Nephron progenitor cell (in vitro differentiated cells): ENCODE measurements around the gene ISG20L2.

Source experiments
- DNase-seq: peaks from one replicate; pipeline ENCODE4 v3.0.0; 2021
- H3K27ac Mint-ChIP-seq: 2 replicates; pipeline ENCODE4 v1.8.0; 2021; ENCODE audit warnings: mild to moderate bottlenecking, moderate library complexity, mixed read lengths
- H3K27me3 Mint-ChIP-seq: 2 replicates; pipeline ENCODE4 v1.8.0; 2021; ENCODE audit warnings: mild to moderate bottlenecking, low read depth, mixed read lengths; ENCODE audit not compliant: poor library complexity
- H3K36me3 Mint-ChIP-seq: 2 replicates; pipeline ENCODE4 v1.8.0; 2021; ENCODE audit warnings: low read depth, mixed read lengths
- H3K4me1 Mint-ChIP-seq: 2 replicates; pipeline ENCODE4 v1.8.0; 2021; ENCODE audit warnings: mixed read lengths
- H3K4me3 Mint-ChIP-seq: 2 replicates; pipeline ENCODE4 v1.8.0; 2021; ENCODE audit warnings: mild to moderate bottlenecking, moderate library complexity, mixed read lengths
- H3K9me3 Mint-ChIP-seq: 2 replicates; pipeline ENCODE4 v1.8.0; 2021; ENCODE audit warnings: mild to moderate bottlenecking, moderate library complexity, mixed read lengths
- TF ChIP-seq, protein P1 (sequence below): fragments of 200-600 bp; sonication (generic); IDR thresholded peaks from 2 replicates; pipeline ENCODE4 v1.5.0; 2021; ENCODE audit warnings: antibody characterized with exemption

Gene ISG20L2

DNA sequence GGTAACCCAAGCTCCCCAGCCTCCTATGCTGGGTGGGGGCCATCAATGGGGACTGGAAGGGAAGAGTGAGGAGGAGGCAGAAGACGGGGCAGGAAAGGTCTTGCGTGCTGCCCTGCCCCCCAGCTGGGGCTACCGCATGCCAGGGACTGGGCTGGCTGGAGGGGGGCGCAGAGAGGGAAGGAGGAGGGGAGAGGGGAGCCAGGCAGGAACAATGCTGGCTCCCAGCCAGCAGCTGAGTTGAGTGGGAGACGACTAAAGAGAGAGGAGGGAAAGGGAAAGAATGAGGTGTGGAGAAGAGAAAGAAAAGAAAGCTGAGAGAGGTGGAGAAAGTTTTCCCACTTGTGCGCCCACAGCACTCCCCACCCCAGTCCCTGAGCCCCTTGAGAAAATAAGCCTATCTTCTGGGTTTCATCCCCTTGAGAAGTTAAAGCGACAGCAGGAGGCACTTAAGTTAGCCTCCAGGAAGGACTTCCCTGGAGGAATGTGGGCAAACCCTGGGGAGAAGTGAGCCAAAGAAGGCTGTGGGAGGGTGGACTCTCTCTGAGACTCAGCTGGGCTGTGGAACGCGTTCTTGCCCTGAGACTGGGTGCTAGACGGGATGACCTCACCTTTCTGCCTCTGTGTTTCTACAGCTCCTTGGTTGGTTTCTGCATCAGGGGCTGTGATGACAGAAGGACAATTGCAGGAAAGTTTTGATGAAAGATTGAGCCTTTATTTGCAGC lies 38.5 kb downstream of the ISG20L2 start:
- Mint-ChIP-seq H3K27me3 (peaks cover under 1% of the 10 kb centered on the region), H3K4me3 (peak overlapping the region; percentile 82), H3K36me3 (no peaks in the 10 kb centered on the region), H3K9me3 (no peaks in the 10 kb centered on the region), H3K4me1 (peaks cover 65% of the 10 kb centered on the region), H3K27ac (peak overlapping the region; percentile 91)
- peak; percentile 48 for DNase-seq
- TF ChIP-seq, protein P1, sequence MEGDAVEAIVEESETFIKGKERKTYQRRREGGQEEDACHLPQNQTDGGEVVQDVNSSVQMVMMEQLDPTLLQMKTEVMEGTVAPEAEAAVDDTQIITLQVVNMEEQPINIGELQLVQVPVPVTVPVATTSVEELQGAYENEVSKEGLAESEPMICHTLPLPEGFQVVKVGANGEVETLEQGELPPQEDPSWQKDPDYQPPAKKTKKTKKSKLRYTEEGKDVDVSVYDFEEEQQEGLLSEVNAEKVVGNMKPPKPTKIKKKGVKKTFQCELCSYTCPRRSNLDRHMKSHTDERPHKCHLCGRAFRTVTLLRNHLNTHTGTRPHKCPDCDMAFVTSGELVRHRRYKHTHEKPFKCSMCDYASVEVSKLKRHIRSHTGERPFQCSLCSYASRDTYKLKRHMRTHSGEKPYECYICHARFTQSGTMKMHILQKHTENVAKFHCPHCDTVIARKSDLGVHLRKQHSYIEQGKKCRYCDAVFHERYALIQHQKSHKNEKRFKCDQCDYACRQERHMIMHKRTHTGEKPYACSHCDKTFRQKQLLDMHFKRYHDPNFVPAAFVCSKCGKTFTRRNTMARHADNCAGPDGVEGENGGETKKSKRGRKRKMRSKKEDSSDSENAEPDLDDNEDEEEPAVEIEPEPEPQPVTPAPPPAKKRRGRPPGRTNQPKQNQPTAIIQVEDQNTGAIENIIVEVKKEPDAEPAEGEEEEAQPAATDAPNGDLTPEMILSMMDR, result no peak

DNA sequence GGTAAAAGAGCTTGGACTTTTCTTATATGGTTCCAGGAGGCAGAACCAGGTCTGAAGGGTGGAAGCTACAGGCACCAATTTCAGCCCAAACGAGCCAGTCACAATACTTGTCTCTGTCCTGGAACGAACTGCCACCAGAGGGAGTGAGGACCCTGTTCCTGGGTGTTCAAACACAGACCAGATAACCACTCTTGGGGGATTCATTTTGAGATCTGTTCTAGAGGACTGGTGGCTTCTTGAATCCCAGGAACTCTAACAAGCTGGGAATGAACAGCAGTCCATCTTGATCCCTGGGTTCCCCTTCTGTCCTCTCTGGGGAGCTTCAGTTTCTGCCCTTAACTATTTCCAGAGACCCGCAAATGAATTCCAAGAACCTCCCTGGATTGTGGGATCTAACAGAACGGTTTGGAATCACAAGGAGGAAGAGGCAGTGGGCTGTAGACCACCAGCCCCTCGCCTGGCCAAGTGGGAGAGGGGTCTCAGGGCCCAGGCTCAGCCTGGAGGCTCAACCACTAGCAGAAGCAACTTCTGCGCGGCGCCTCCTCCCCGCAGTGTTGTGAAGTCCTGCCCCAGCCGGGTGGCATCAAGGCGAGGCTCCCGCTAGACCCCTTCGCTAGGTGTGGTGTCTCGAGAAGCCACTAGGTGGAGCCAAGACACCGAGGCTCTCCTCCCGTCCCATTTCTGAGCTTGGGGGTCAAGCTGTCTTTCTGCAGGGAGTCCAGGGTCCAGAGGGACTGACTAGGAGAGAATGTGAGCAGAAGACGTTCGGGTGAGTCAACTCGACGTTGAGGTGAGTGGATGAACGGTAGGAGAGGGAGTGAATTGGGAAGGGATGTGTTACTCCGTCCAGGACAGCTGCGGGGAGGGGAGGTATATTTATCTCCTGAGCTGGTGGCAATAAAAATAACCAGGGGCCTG lies 39.3 kb downstream of the ISG20L2 start:
- TF ChIP-seq, protein P1, result peak; percentile 73
- Mint-ChIP-seq H3K36me3 (no peaks in the 10 kb centered on the region), H3K27me3 (peaks cover 8% of the 10 kb centered on the region), H3K9me3 (no peaks in the 10 kb centered on the region), H3K27ac (peak overlapping the region; percentile 91), H3K4me1 (peaks cover 59% of the 10 kb centered on the region), H3K4me3 (peak overlapping the region; percentile 82)
- DNase-seq, result peak; percentile 86

DNA sequence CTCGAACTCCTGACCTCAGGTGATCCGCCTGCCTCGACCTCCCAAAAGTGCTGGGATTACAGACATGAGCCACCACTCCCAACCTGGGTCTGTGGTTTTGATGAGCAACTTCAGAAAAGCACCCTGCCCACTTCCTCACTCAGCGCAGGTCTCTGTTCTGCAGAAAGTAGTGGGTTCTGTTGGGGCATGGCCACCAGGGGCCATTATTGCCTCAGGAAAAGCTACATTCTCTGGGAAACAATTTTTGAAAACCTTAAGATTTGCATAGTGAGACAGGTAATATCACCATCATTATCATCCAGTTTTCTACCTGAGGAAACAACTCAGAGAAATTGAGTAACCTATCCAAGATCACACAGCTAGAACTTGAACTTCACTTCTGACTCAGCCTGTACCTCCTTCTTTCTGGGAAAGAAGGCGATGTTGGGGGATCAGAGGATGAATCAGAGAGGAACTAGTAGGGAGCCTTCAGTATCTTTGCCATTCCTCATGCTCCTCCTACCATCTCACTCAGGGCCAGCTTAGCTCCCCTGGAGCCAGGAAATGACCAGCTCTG lies 44.3 kb downstream of the ISG20L2 start:
- TF ChIP-seq, protein P1, result no peak
- DNase-seq, result no peak
- Mint-ChIP-seq H3K9me3 (no peaks in the 10 kb centered on the region), H3K4me3 (no peak overlapping the region), H3K27ac (no peak overlapping the region), H3K36me3 (no peaks in the 10 kb centered on the region), H3K27me3 (peaks cover 26% of the 10 kb centered on the region), H3K4me1 (peaks cover 31% of the 10 kb centered on the region)

DNA sequence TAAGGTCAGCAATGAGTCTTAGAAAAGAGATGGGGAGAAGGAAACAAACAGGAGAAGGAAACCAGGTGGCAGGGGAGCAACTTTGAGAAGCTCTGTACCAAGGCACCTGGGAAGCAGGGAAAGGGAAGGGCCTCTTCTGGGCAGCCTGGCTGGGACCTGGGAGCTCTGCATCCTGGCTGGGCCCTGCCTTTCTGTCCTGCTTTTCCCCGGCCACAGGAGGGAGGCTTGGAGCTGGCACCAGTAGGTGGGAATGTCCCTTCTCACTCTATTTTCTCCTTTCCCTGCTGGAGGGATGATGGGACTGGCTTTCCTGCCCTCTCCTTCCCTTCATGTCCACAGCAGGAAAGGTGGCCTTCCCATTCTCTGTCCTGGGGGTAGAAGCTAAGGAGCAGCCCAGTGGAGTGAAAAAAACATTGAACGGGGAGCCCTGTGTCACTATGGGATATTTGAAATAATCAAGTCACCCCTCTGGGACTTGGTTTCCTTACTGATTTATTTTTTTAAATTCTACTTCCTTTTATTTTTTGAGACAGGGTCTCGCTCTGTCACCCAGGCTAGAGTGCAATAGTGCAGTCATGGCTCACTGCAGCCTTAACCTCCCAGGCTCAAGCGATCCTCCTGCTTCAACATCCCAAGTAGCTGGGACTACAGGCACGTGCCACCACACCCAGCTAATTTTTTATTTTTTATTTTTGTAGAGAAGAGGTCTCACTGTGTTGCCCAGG lies 46.2 kb downstream of the ISG20L2 start:
- H3K36me3 Mint-ChIP-seq, result no peaks in the 10 kb centered on the region
- no peak overlapping the region for H3K27ac Mint-ChIP-seq
- no peak overlapping the region for H3K4me3 Mint-ChIP-seq
- H3K9me3 Mint-ChIP-seq, result no peaks in the 10 kb centered on the region
- H3K4me1 Mint-ChIP-seq, result peaks cover 35% of the 10 kb centered on the region
- peaks cover 42% of the 10 kb centered on the region for H3K27me3 Mint-ChIP-seq
- TF ChIP-seq, protein P1, result no peak
- no peak for DNase-seq

DNA sequence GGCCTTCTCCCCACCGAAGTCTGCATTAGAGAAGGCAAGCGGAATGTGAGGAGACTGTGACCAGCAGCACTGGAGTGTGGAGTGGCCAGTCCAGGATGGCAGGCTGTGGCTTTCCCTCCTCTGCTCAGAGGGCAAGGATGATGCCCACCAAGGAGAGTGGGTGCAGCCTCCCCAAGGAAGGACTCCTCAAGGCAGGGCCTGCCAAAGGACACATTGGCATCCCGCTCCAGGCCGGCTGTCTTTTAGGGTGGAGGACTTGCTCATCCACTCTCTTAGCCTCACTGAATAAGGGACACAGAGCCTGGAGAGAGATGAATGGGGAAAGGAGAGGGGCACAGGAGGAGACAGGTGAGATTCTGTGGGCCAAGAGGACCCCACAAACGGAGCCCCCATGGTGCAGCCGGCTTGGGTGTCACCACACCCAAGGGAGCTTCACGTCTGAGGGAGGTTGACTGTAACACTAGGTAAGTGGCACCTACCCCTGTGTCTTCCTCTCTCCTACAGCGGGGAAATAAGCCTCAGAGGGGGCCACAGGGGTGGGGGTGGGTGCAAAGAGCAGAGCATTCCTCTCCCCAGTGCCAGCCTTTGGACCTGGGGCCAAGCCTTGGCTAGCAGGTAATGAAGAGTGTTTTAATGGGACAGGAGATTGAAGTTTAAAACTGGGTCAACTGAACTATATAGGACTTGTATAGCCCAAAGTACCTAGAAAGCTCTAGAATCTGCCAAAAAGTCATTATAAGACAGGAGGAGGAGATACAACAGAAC lies 47.2 kb downstream of the ISG20L2 start:
- Mint-ChIP-seq H3K27ac (no peak overlapping the region), H3K4me3 (no peak overlapping the region)
- TF ChIP-seq, protein P1, result no peak

More for the DNA sequence above, 47.2 kb downstream of the ISG20L2 start:
- no peak for DNase-seq
- Mint-ChIP-seq H3K36me3 (no peaks in the 10 kb centered on the region), H3K4me1 (peaks cover 38% of the 10 kb centered on the region), H3K9me3 (no peaks in the 10 kb centered on the region), H3K27me3 (peaks cover 42% of the 10 kb centered on the region)
